GM12891 (cell line): Measurements from ENCODE around the gene ZSCAN22.

ENCODE experiments used
- PAX5 ChIP-seq: IDR thresholded peaks from 2 replicates; pipeline ENCODE4 v1.6.1; 2011; ENCODE audit warnings: low read length, moderate library complexity, mild to moderate bottlenecking; ENCODE audit not compliant: insufficient read depth, severe bottlenecking
- POLR2A ChIP-seq: IDR thresholded peaks from 2 replicates; pipeline ENCODE4 v1.6.1; 2011; ENCODE audit warnings: low read depth, low read length, control low read depth
- POLR2AphosphoS5 ChIP-seq: IDR thresholded peaks from 2 replicates; pipeline ENCODE4 v1.6.1; 2011; ENCODE audit warnings: low read depth, low read length, control low read depth
- POU2F2 ChIP-seq: IDR thresholded peaks from 2 replicates; pipeline ENCODE4 v1.6.1; 2011; ENCODE audit warnings: low read depth, mild to moderate bottlenecking, control low read depth, low read length, moderate library complexity
- SPI1 ChIP-seq: IDR thresholded peaks from 2 replicates; pipeline ENCODE4 v1.6.1; 2011; ENCODE audit warnings: low read depth, low read length, control low read depth
- TAF1 ChIP-seq: IDR thresholded peaks from 2 replicates; pipeline ENCODE4 v1.6.1; 2011; ENCODE audit warnings: low read depth, low read length, control low read depth

DNA sequence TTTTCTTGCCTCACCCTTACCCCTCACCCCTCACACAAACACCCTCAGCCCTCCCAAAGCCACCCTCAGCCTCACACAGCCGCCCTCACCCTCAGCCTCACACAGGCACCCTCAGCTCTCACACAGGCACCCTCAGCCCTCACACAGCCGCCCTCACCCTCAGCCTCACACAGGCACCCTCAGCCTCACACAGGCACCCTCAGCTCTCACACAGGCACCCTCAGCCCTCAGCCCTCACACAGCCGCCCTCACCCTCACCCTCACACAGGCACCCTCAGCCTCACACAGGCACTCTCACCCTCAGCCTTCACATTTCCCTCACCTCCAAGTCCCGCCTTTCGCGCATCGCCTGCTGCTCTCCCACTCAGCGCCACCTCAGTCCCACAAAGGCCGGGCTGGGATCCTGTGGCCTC is 287 bp upstream of the ZSCAN22 start:
- no peak for TF ChIP-seq SPI1
- TF ChIP-seq POLR2A: no peak
- TF ChIP-seq POLR2AphosphoS5: no peak
- no peak for TF ChIP-seq TAF1
- TF ChIP-seq POU2F2: no peak
- no peak for TF ChIP-seq PAX5
